CD14-positive monocyte (primary cell): ENCODE data around the gene GPA33. TPM values are rescaled to one million over a fixed set of nuclear protein-coding genes. Genes with fewer than 3 reads are reported as not detected.

Source experiments
- DNase-seq, 3 donors: peaks; one replicate each; pipeline ENCODE4 v3.0.0-alpha.2; 2011 to 2022
- H2AFZ ChIP-seq: 2 replicates; pipeline ENCODE4 v1.6.0; 2012; ENCODE audit warnings: mild to moderate bottlenecking, low read depth, low read length, inconsistent platforms; ENCODE audit not compliant: insufficient read depth, poor library complexity, severe bottlenecking
- H3K27ac ChIP-seq, 2 donors: 1 replicate in 1 of 2; 2 replicates in 1 of 2; pipeline ENCODE4 v1.5.1; 2012 to 2013; ENCODE audit warnings: low read length in 2 of 2, control low read depth in 1 of 2, inconsistent platforms in 1 of 2, low read depth in 1 of 2, mild to moderate bottlenecking in 1 of 2
- H3K27me3 ChIP-seq, 2 donors: one replicate each; pipeline versions ENCODE4 v1.6.0 to v1.6.1; 2011 to 2013; ENCODE audit warnings: low read length in 2 of 2; ENCODE audit not compliant: control insufficient read depth in 2 of 2, insufficient read depth in 2 of 2
- H3K36me3 ChIP-seq, 2 donors: replicated peaks in 1 of 2; 1 replicate in 1 of 2; 2 replicates in 1 of 2; pipeline versions ENCODE4 v1.5.1 to v1.6.1; 2012 to 2013; ENCODE audit warnings: low read length in 2 of 2, control low read depth in 1 of 2, inconsistent platforms in 1 of 2, mild to moderate bottlenecking in 1 of 2; ENCODE audit not compliant: insufficient read depth in 2 of 2, control insufficient read depth in 1 of 2
- H3K4me1 ChIP-seq, 2 donors: 1 replicate in 1 of 2; 2 replicates in 1 of 2; pipeline versions ENCODE4 v1.5.1 to v1.6.1; 2012 to 2013; ENCODE audit warnings: low read length in 2 of 2, control low read depth in 1 of 2, inconsistent platforms in 1 of 2, mild to moderate bottlenecking in 1 of 2, moderate library complexity in 1 of 2; ENCODE audit not compliant: insufficient read depth in 2 of 2, control insufficient read depth in 1 of 2
- H3K4me2 ChIP-seq: replicated peaks from 2 replicates; pipeline ENCODE3; 2012; ENCODE audit warnings: low read length, moderate library complexity, mild to moderate bottlenecking; ENCODE audit not compliant: poor library complexity, severe bottlenecking; ENCODE audit errors: extremely low read depth
- H3K4me3 ChIP-seq, 3 experiments: fragments of 200-600 bp in 1 of 3; sonication (generic) in 1 of 3; replicated peaks in 1 of 3; 1 replicate in 2 of 3; 2 replicates in 1 of 3; pipeline ENCODE4 v1.5.1; 2011 to 2013; ENCODE audit warnings: low read length in 3 of 3, mild to moderate bottlenecking in 3 of 3, control low read depth in 2 of 3, low read depth in 2 of 3, inconsistent platforms in 1 of 3, moderate library complexity in 1 of 3
- H3K79me2 ChIP-seq: 2 replicates; pipeline ENCODE4 v1.6.0; 2012; ENCODE audit warnings: mild to moderate bottlenecking, control low read depth, inconsistent platforms, low read length, moderate library complexity; ENCODE audit not compliant: insufficient read depth
- H3K9ac ChIP-seq: 2 replicates; pipeline ENCODE4 v1.6.0; 2017; ENCODE audit warnings: low read length, mild to moderate bottlenecking; ENCODE audit not compliant: insufficient read depth, poor library complexity, severe bottlenecking
- H3K9me3 ChIP-seq, 2 donors: replicated peaks in 1 of 2; 1 replicate in 1 of 2; 2 replicates in 1 of 2; pipeline versions ENCODE4 v1.5.1 to v1.6.1; 2012 to 2013; ENCODE audit warnings: low read length in 2 of 2, control low read depth in 1 of 2; ENCODE audit not compliant: control insufficient read depth in 1 of 2, insufficient read depth in 1 of 2
- H4K20me1 ChIP-seq: 2 replicates; pipeline ENCODE4 v1.6.0; 2012; ENCODE audit warnings: mild to moderate bottlenecking, low read length, control low read depth, moderate library complexity; ENCODE audit not compliant: insufficient read depth
- H3K27ac Mint-ChIP-seq, 7 donors: one replicate each; pipeline ENCODE4 v1.8.0; 2020; ENCODE audit warnings: mild to moderate bottlenecking in 7 of 7, mixed read lengths in 7 of 7, moderate library complexity in 6 of 7, inconsistent platforms in 2 of 7
- H3K27me3 Mint-ChIP-seq, 3 donors: one replicate each; pipeline ENCODE4 v1.8.0; 2021 to 2022; ENCODE audit warnings: low read depth in 3 of 3, mild to moderate bottlenecking in 3 of 3, mixed read lengths in 3 of 3, moderate library complexity in 3 of 3, inconsistent platforms in 1 of 3
- H3K36me3 Mint-ChIP-seq, 2 donors: one replicate each; pipeline ENCODE4 v1.8.0; 2020; ENCODE audit warnings: mixed read lengths in 2 of 2, inconsistent platforms in 1 of 2, mild to moderate bottlenecking in 1 of 2
- H3K4me1 Mint-ChIP-seq: one replicate; pipeline ENCODE4 v1.8.0; 2020; ENCODE audit warnings: mild to moderate bottlenecking, mixed read lengths
- H3K4me3 Mint-ChIP-seq, 2 donors: one replicate each; pipeline ENCODE4 v1.8.0; 2020; ENCODE audit warnings: mild to moderate bottlenecking in 2 of 2, mixed read lengths in 2 of 2, moderate library complexity in 1 of 2
- H3K9me3 Mint-ChIP-seq, 7 donors: one replicate each; pipeline ENCODE4 v1.8.0; 2020 to 2022; ENCODE audit warnings: mixed read lengths in 7 of 7, mild to moderate bottlenecking in 6 of 7, moderate library complexity in 6 of 7, inconsistent platforms in 2 of 7
- WGBS: methylation state at CpG from one replicate; pipeline ENCODE4 v1.1.5; 2013; ENCODE audit warnings: missing lambda C conversion rate; ENCODE audit not compliant: insufficient coverage; 5-methylcytosine and 5-hydroxymethylcytosine counted together
- intact Hi-C, 2 donors: fragments of 100-400 bp; cut with micrococcal nuclease; formaldehyde crosslinking; loops; one replicate each; pipeline versions ENCODE4 v1.15.0 to v1.15.1; 2023
- polyA plus RNA-seq, 3 donors: library from polyadenylated mRNA; depleted of rRNA in 1 of 3; unstranded in 2 of 3; stranded (reverse) in 1 of 3; fragments of 300-500 nt in 2 of 3; fragments of >200 nt in 1 of 3; fragmentation: Illumina TruSeq in 2 of 3; gene quantifications; 1 replicate in 2 of 3; 2 replicates in 1 of 3; pipeline ENCODE4 v1.2.3, GENCODE V29; 2012 to 2021
- TF ChIP-seq, protein P1 (sequence below): fragments of 200-600 bp; IDR thresholded peaks from one replicate; pipeline ENCODE4 v1.8.0; 2022; ENCODE audit warnings: antibody characterized with exemption, mild to moderate bottlenecking

GPA33 gene
- polyA plus RNA-seq, 3 donors, result 0.84 to 1.8 (median 1.8) TPM

GRCh38 chr1:167106119-167106461 lies 15.9 kb upstream of the GPA33 start:
- Histone ChIP-seq H3K27me3 (no peaks in the 10 kb centered on the region), H3K36me3 (no peaks in the 10 kb centered on the region), H3K27ac (no peak overlapping the region), H3K4me1 (peaks cover 24 to 26% of the 10 kb centered on the region in 2 donors), H3K9ac (no peak overlapping the region), H4K20me1 (no peaks in the 10 kb centered on the region), H3K4me2 (no peak overlapping the region), H3K4me3 (no peak overlapping the region), H3K9me3 (no peaks in the 10 kb centered on the region), H3K79me2 (no peaks in the 10 kb centered on the region), H2AFZ (no peak overlapping the region)
- Mint-ChIP-seq H3K9me3 (peaks cover 0 to 14% (median 8%) of the 10 kb centered on the region in 7 donors), H3K4me1 (peaks cover 28% of the 10 kb centered on the region), H3K27ac (no peak overlapping the region), H3K4me3 (no peak overlapping the region), H3K36me3 (no peaks in the 10 kb centered on the region), H3K27me3 (peaks cover 2 to 5% (median 4%) of the 10 kb centered on the region in 3 donors)
- 83% methylated on average over 1 of the region's 4 CpGs for WGBS
- DNase-seq, result no peak
- TF ChIP-seq, protein P1, sequence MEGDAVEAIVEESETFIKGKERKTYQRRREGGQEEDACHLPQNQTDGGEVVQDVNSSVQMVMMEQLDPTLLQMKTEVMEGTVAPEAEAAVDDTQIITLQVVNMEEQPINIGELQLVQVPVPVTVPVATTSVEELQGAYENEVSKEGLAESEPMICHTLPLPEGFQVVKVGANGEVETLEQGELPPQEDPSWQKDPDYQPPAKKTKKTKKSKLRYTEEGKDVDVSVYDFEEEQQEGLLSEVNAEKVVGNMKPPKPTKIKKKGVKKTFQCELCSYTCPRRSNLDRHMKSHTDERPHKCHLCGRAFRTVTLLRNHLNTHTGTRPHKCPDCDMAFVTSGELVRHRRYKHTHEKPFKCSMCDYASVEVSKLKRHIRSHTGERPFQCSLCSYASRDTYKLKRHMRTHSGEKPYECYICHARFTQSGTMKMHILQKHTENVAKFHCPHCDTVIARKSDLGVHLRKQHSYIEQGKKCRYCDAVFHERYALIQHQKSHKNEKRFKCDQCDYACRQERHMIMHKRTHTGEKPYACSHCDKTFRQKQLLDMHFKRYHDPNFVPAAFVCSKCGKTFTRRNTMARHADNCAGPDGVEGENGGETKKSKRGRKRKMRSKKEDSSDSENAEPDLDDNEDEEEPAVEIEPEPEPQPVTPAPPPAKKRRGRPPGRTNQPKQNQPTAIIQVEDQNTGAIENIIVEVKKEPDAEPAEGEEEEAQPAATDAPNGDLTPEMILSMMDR, result no peak
- intact Hi-C loops, result no loop called here

GRCh38 chr1:167105271-167106118 lies 15.3 kb upstream of the GPA33 start:
- H3K4me2 ChIP-seq, result peak overlapping the region; percentile 71
- Mint-ChIP-seq H3K4me1 (peaks cover 28% of the 10 kb centered on the region), H3K4me3 (peak overlapping the region; percentile 68 to 90), H3K9me3 (peaks cover 0 to 8% (median 5%) of the 10 kb centered on the region in 7 donors), H3K27me3 (peaks cover 2 to 3% (median 2%) of the 10 kb centered on the region in 3 donors), H3K27ac (peak overlapping the region in 6 of 7 donors; percentile 7 to 75 (median 28)), H3K36me3 (no peaks in the 10 kb centered on the region)
- H3K9me3 ChIP-seq, result no peaks in the 10 kb centered on the region
- H3K27ac ChIP-seq, result peak overlapping the region in 1 of 2 donors; percentile 3
- H3K4me3 ChIP-seq, result peak overlapping the region; percentile 3 to 57 (median 33)
- intact Hi-C loops, result no loop called here
- H4K20me1 ChIP-seq, result no peaks in the 10 kb centered on the region
- H3K9ac ChIP-seq, result peak overlapping the region; percentile 5
- no peaks in the 10 kb centered on the region for H3K79me2 ChIP-seq
- no peaks in the 10 kb centered on the region for H3K27me3 ChIP-seq
- TF ChIP-seq, protein P1, result no peak
- peak overlapping the region; percentile 50 for H2AFZ ChIP-seq
- peak in 2 of 3 donors; percentile 21 to 39 for DNase-seq
- no peaks in the 10 kb centered on the region for H3K36me3 ChIP-seq
- WGBS, result 0% methylated on average over 2 of the region's 12 CpGs
- H3K4me1 ChIP-seq, result peaks cover 24 to 26% of the 10 kb centered on the region in 2 donors
